ENCODE measurements around the gene RHOC.

RHOC gene

DNA sequence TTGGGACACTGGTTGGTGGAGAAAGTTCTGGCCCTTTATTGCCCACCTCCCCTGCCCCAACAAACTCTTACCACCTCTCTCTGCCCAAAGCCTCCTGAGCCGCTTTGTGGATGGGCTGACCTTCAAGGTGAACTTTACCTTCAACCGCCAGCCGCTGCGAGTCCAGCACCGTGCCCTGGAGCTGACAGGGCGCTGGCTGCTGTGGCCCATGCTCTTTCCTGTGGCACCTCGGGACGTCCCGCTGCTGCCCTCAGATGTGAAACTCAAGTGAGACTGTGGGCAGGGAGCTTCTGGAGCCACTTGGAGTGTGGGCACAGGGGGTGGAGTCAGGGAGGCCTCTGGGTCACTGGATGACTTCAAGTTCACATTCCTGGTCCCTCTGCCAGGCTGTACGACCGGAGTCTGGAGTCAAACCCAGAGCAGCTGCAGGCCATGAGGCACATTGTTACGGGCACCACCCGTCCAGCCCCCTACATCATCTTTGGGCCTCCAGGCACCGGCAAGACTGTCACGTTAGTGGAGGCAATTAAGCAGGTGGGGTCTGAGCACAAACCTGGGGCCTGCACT, 12.5 kb downstream of the RHOC start:
- Histone ChIP-seq H3K9me3 (ENCODE audit: control insufficient read depth, low read length) (no peaks in the 10 kb centered on the region), H3K4me2 (ENCODE audit: low read length) (no peak overlapping the region), H3K27ac (no peak overlapping the region), H3K79me2 (no peaks in the 10 kb centered on the region), H3K27me3 (ENCODE audit: control insufficient read depth, insufficient read depth, low read length) (no peaks in the 10 kb centered on the region), H3K9ac (no peak overlapping the region), H3K36me3 (ENCODE audit: control insufficient read depth, insufficient read depth, low read length) (no peaks in the 10 kb centered on the region), H3K4me3 (ENCODE audit: low read depth, low read length) (no peak overlapping the region), H2AFZ (no peak overlapping the region), H3K4me1 (peaks cover 3% of the 10 kb centered on the region)
- no peak for TF ChIP-seq CTCF (IDR thresholded peaks at IDR 0.05)

- Histone ChIP-seq H3K4me2 (ENCODE audit: low read length) (no peak overlapping the region), H3K36me3 (ENCODE audit: control insufficient read depth, insufficient read depth, low read length) (no peaks in the 10 kb centered on the region), H3K4me3 (ENCODE audit: low read depth, low read length) (no peak overlapping the region), H3K4me1 (no peaks in the 10 kb centered on the region), H3K27ac (no peak overlapping the region), H2AFZ (no peak overlapping the region), H3K9me3 (ENCODE audit: control insufficient read depth, low read length) (no peaks in the 10 kb centered on the region), H3K9ac (no peak overlapping the region), H3K27me3 (ENCODE audit: control insufficient read depth, insufficient read depth, low read length) (no peaks in the 10 kb centered on the region), H3K79me2 (no peaks in the 10 kb centered on the region)
- no peak for TF ChIP-seq CTCF (IDR thresholded peaks at IDR 0.05)
These were observed 13.1 kb downstream of the RHOC start for GRCh38 chr1:112693821-112694220.

DNA sequence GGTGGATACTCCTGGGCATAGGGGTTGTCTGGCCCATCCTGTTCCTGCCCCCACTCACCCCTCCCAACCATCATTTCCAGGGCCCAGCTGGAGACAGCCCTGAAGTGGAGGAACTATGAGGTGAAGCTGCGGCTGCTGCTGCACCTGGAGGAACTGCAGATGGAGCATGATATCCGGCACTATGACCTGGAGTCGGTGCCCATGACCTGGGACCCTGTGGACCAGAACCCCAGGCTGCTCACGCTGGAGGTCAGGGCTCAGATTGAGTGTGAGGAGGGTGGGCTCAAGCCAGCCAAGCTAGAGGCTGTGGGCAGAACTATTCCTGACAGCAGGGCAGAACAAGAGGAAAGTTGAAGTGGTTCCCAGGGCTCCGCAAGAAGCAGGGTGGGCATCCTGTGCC, 14.2 kb downstream of the RHOC start:
- Histone ChIP-seq H3K9ac (no peak overlapping the region), H3K4me2 (ENCODE audit: low read length) (no peak overlapping the region), H3K27me3 (ENCODE audit: control insufficient read depth, insufficient read depth, low read length) (no peaks in the 10 kb centered on the region), H3K4me1 (no peaks in the 10 kb centered on the region), H3K9me3 (ENCODE audit: control insufficient read depth, low read length) (no peaks in the 10 kb centered on the region), H3K27ac (no peak overlapping the region), H3K79me2 (no peaks in the 10 kb centered on the region), H3K4me3 (ENCODE audit: low read depth, low read length) (no peak overlapping the region), H3K36me3 (ENCODE audit: control insufficient read depth, insufficient read depth, low read length) (no peaks in the 10 kb centered on the region), H2AFZ (no peak overlapping the region)
- TF ChIP-seq CTCF (IDR thresholded peaks at IDR 0.05) = no peak

GRCh38 chr1:112689842-112690237, 17.1 kb downstream of the RHOC start:
- Histone ChIP-seq H3K4me3 (ENCODE audit: low read depth, low read length) (no peak overlapping the region), H3K9ac (no peak overlapping the region), H3K27ac (no peak overlapping the region), H2AFZ (no peak overlapping the region), H3K36me3 (ENCODE audit: control insufficient read depth, insufficient read depth, low read length) (no peaks in the 10 kb centered on the region), H3K79me2 (no peaks in the 10 kb centered on the region), H3K4me1 (no peaks in the 10 kb centered on the region), H3K9me3 (ENCODE audit: control insufficient read depth, low read length) (no peaks in the 10 kb centered on the region), H3K4me2 (ENCODE audit: low read length) (no peak overlapping the region), H3K27me3 (ENCODE audit: control insufficient read depth, insufficient read depth, low read length) (no peaks in the 10 kb centered on the region)
- no peak for TF ChIP-seq CTCF (IDR thresholded peaks at IDR 0.05)

DNA sequence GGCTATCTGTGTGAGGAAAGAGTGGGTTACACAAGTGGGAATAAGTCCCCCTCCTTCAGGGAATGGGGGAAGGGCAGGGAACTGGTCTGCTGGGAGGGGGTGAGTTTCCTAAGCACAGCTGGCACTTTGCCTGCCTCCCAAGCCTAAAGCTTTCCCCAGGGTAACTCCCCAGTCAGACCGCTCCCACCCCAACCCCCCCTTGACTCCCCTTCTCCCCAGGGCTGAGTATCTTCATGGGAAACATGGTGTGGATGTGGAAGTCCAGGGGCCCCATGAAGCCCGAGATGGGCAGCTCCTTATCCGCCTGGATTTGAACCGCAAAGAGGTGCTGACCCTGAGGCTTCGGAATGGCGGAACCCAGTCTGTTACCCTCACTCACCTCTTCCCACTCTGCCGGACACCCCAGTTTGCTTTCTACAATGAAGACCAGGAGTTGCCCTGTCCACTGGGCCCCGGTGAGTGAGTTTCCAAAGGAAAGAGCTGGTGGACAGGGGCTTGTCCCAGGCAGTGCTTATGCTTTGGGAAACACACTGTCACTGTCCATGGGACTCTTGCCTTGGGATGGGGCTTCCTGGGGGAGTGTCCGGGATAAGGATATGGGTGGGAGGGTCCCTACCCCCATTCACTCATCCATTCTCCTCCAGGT, 17.6 kb downstream of the RHOC start:
- Histone ChIP-seq H3K9ac (no peak overlapping the region), H3K27ac (no peak overlapping the region), H3K4me1 (no peaks in the 10 kb centered on the region), H2AFZ (no peak overlapping the region), H3K9me3 (ENCODE audit: control insufficient read depth, low read length) (no peaks in the 10 kb centered on the region), H3K79me2 (no peaks in the 10 kb centered on the region), H3K36me3 (ENCODE audit: control insufficient read depth, insufficient read depth, low read length) (no peaks in the 10 kb centered on the region), H3K4me3 (ENCODE audit: low read depth, low read length) (no peak overlapping the region), H3K4me2 (ENCODE audit: low read length) (no peak overlapping the region), H3K27me3 (ENCODE audit: control insufficient read depth, insufficient read depth, low read length) (no peaks in the 10 kb centered on the region)
- TF ChIP-seq CTCF (IDR thresholded peaks at IDR 0.05) = no peak

Data from parathyroid adenoma (tissue), 2 donors.